Measurements from ENCODE around the gene KIF2C.
"Not testable (repeated sequence)": the region's sequence is repeated elsewhere in the genome, so short reads cannot be mapped to it uniquely, and the experiment has no call there.

Gene KIF2C

GRCh38 chr1:44776730-44777068 lies 37.1 kb downstream of the KIF2C start:
- FAIRE-seq = no peak

- FAIRE-seq = no peak
Observed at GRCh38 chr1:44777547-44777946, 37.9 kb downstream of the KIF2C start.

GRCh38 chr1:44777969-44778635 lies 38.5 kb downstream of the KIF2C start:
- no peak for FAIRE-seq

- no peak for FAIRE-seq
Observed at GRCh38 chr1:44778705-44779576, 39.3 kb downstream of the KIF2C start.

GRCh38 chr1:44780583-44781121 lies 41.0 kb downstream of the KIF2C start:
- no peak for FAIRE-seq

- FAIRE-seq = no peak
Observed at GRCh38 chr1:44783697-44784093, 44.1 kb downstream of the KIF2C start.

- FAIRE-seq = no peak
Observed at GRCh38 chr1:44784094-44785028, 44.7 kb downstream of the KIF2C start.

GRCh38 chr1:44785029-44785380 lies 45.4 kb downstream of the KIF2C start:
- FAIRE-seq = no peak

- no peak for FAIRE-seq
Observed at GRCh38 chr1:44785501-44786137, 46.0 kb downstream of the KIF2C start.

- FAIRE-seq = no peak
Observed at GRCh38 chr1:44786138-44786840, 46.7 kb downstream of the KIF2C start.

GRCh38 chr1:44786841-44787426 lies 47.3 kb downstream of the KIF2C start:
- no peak for FAIRE-seq

- no peak for FAIRE-seq
Observed at GRCh38 chr1:44787506-44787905, 47.9 kb downstream of the KIF2C start.

GRCh38 chr1:44788120-44788860 lies 48.7 kb downstream of the KIF2C start, which contains the start of gene BEST4:
Gene BEST4 (minus strand): TSS chr1:44788170. CDS start chr1:44787705, 465 bp downstream.
- no peak for FAIRE-seq

- no peak for FAIRE-seq
Observed at GRCh38 chr1:44790968-44791801, 51.5 kb downstream of the KIF2C start.

GRCh38 chr1:44792736-44793502 lies 53.3 kb downstream of the KIF2C start:
- no peak for FAIRE-seq

GRCh38 chr1:44797886-44798285 lies 58.2 kb downstream of the KIF2C start:
- FAIRE-seq = not testable (repeated sequence)

GRCh38 chr1:44798481-44799365 lies 59.1 kb downstream of the KIF2C start:
- FAIRE-seq = no peak
